ENCODE measurements around the gene ANKIB1.
"Not testable (repeated sequence)": the region's sequence is repeated elsewhere in the genome, so short reads cannot be mapped to it uniquely, and the experiment has no call there.

Gene ANKIB1

DNA sequence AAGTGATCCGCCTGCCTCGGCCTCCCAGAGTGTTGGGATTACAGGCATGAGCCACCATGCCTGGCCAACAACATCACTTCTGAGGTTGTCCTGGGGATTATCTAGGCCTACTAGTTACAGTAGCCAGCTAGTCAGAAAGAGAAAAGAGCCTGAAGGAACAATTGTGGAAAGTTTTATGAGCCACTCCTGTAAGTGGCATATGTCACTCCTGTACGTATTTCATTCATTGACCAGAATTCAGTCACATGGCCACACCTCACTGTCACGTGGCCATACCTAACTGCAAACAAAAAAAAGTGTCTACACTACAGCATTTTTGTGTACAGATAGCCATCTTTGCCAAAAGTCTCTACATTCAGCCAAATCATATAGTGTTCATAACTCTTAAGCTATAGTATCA lies 85.7 kb downstream of the ANKIB1 start:
- no peak for DNase-seq

DNA sequence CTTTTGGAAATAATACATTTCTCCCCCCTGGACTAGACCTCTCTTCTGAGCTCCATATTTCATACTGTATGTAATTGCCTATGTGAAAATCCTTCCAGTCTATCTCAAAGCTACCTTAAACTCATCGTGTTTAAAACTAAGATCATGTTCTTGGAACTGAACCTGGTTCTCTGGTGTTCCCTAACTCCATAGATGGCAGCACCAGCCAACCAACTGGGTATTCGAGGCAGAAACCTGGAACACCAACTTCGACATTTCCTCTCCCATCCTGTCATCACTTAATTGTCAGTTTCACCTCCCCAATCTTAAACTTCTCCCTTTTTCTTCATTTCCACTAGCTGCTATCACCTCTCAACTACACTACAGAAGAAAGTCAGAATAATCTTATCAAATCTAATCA lies 87.0 kb downstream of the ANKIB1 start:
- no peak for DNase-seq

DNA sequence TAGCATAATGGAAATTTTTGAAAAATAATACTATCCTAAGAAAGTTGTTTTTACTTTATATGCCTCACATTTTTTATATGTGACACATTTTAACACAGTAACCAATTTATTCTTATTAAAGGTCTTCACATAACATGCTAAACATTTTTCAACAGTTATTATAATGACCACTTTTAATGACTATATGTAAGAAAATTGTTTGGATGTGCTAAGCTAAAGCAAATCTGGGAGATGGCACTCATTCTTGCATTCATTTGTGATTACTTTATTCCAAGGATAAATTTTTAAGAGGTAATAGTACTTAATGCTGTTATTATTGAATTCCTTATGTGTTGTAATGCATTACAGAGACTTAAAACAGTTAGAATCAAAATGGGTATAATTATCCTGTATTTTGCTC lies 88.1 kb downstream of the ANKIB1 start:
- no peak for DNase-seq

DNA sequence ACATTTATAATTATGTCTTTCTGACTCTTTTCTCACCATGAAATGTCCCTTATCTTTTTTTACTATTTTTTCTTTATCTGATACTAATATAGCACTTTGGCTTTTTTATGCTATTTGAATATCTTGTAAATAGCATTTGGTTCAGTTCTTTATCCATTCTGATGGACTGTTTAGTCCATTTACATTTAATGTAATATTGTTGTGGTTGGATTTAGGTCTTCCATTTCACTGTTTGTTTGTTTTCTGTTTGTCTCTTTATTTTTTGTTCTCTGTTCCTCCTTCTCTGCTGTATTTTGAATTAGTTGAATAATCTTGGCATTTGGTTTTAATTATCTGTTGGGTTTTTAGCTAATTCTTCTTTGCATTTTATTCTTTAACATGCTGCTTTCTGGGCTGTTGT lies 89.8 kb downstream of the ANKIB1 start:
- no peak for DNase-seq

DNA sequence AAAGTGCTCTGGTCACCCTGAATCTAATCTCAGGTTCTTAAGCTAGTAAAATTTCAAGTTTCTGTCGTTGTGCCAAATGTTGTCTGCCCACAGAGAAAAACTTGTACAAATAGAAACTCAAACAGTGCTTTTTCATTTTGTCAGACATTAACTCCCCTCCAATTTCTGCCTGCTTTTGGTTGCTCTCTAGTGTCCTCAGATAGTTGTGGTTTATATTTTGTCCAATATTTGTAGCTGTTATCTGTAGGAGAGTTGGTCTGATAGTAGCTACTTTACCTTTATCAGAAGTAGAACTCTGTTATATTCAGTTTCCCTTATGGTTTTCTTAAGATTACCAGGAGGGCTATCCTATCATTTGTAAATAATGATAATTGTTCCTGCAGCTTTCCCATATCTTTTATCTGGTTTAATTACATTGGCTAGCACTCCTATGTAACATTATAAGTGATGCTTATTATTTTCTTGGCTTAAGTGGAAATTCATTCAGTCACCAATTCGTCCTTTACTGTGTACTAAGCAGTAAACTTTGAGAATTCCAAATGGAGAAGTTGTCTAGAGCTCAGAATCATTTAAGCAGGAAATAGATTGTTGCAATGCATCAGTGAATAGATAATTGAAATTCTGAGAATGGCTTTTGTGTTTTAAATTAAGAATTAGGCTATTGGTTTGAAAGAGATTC lies 91.0 kb downstream of the ANKIB1 start:
- DNase-seq, result no peak

DNA sequence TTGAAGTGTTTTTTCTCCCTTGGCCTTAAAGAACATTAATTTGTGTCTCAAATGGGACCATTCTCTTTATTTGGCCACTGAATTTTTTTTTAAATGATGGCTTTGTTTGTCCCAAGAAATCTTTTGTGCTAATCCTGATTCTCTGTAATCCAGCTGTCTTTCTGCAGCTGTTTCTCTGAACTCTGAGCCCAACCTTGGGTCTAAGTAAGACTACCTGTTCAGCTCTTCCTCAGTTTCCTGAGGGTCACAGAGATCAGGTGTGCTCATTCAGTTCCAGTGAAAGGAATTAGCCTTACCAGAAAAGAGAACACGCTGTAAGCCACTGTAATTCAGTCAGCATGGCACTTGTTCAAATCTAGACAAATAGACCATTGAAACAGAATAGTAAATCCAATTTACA lies 94.2 kb downstream of the ANKIB1 start:
- DNase-seq, result no peak

DNA sequence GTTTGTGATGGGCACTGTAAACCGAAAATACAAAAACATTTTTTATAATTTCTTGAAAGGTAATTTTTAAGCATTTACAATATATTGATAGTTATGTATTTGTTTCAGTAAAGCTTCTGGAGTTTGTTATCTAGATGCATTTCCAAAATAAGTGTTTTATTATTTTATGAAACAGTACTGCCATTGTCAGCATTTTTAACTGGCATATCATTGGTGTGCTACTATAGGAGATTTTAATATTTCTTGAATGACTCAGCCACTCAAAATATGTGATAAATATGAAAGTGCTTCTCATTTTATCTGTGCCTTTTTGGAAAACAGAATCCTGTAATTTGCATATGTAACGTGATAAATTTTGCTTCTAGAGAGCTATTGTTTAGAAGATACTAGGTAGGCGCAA lies 97.9 kb downstream of the ANKIB1 start:
- DNase-seq, result no peak

DNA sequence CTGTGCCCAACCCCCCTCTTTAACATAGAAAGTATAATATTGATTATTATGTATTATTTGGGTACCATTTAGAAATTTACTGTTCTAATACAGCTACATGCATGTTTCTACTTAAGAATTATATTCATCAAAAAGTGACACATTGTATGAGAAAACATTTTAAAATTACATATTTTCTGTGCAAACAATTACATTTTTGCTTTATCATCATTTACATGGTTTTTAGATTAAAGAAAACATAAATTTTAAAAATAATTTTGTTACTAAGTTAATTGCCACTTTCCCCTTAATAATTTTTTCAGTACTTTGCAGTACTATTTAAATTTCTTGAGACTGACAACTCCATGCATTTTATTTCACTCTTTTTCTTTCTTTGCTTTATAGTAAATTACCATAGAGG lies 106.2 kb downstream of the ANKIB1 start:
- no peak for DNase-seq

DNA sequence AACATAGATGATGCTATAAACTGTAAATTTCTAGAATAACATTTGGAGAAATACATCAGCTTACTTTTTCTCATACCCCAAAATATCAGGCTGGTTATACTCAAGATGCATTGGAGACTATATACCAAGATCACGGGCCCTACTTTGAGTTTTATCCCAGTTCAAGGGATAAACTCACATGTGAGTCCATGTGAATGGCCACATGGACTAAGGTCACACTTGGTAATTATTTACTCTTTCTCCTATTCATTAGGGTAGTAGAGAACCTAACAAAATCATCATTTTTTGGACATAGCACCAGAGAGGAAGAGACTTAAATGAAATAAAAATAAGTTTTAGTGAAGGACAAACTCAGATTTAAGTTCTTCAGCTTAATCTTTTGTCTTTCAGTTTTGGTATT lies 108.4 kb downstream of the ANKIB1 start:
- no peak for DNase-seq

DNA sequence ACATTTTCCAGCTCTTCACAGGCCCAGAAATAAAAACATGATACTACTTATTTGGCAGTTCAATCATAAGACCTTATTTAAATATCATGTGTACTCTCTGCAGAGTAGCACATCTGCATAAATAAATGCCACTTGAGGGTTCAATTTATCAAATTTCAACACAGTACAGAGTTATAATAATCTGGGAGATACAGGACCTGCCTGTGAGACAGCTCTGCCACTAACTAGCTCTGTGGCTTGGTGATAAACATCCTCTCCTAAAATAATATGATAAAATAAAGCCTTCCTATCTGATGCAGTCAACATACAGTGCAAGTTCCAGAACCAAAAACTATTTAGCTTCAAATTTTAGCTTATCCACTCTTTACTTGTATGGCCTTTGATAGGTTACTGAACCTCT lies 110.6 kb downstream of the ANKIB1 start:
- no peak for DNase-seq

DNA sequence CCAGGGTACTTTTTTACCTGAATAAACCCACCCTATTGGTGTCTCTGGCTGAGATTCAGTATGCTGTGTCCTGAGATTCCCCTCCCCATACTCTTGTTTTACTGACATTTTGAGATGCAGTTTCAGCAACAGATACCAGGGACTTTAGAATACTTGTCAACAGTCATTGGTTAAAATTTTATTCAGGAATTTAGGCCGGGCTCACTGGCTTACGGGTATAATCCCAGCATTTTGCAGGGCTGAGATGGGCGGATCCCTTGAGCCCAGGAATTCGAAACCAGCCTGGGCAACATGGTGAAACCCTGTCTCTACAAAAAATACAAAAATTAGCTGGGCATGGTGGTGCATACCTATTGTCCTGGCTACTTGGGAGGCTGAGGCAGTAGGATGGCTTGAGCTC lies 111.5 kb downstream of the ANKIB1 start:
- no peak for DNase-seq

DNA sequence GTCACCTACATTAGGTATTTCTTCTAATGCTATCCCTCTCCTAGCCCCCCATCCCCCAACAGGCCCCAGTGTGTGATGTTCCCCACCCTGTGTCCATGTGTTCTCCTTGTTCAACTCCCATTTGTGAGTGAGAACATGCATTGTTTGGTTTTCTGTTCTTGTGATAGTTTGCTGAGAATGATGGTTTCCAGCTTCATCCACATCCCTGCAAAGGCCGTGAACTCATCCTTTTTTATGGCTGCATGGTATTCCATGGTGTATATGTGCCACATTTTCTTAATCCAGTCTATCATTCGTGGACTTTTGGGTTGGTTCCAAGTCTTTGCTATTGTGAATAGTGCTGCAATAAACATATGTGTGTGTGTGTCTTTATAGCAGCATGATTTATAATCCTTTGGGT lies 113.4 kb downstream of the ANKIB1 start:
- DNase-seq, result not testable (repeated sequence)

DNA sequence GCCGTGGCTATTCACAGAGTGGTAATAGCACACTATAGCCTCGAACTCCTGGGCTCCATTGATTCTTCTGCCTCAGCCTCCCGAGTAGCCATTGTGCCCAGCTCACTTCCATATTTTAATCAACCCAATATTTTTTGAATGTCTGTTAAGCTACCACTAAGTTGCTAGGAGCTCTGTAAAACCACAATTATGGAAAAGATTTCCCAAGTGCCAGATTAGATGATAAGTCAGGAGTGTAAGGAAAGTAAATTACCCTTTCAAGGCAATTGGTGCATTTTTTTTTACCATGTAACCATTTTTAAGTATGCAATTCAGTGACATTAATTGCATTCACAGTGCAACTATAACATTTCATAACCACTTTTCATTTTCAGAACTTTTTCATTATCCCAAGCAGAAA lies 114.0 kb downstream of the ANKIB1 start:
- no peak for DNase-seq

DNA sequence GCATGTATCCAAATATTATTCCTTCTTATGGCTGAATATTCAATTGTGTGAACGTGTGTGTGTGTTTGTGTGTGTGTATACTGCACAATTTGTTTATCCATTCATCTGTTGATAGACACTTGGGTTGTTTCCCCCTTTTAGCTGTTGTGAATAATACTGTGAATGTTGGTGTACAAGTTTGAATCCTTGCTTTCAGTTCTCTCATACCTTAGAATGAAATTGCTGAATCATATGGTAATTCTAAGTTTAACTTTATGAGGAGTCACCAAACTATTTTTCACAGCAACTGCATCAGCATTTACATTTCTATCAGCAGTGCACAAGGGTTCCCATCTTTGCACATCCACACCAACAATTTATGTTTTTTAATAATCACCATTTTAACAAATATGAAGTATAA lies 114.6 kb downstream of the ANKIB1 start:
- no peak for DNase-seq

DNA sequence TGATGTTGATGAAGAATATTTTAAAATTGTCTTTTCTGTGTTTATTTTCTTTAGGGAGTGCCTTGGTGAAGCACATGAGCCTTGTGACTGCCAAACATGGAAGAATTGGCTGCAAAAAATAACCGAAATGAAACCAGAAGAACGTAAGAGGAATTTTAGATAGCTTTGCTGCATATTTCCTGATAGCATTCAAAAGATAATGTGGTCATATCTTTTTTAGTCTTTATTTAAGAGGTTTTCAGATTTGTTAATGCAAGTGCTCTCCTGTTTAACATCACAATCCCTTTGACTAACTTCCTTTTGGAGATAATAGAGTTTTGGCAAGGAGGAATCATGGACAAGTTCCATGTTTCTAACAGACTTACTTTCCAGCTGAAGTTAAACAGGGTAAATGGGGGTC lies 116.4 kb downstream of the ANKIB1 start:
- DNase-seq, result no peak

DNA sequence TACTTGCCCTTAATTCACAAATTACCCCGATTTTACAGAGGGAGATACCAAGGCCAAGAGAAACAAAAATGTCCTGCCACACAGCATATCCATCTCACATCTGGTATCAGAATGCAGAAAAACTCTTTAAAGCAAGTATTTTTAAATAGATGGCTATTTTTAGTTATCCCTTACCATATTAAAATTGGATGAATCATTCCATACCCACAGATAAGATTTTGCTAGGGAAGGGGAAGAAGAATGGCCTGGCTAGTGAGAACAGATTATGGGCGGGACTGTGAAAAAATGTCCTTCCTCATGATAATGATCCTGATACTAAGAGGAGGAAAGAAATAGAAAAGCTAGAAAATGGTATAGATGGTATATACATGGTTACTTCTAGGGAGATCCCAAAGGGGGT lies 121.0 kb downstream of the ANKIB1 start:
- DNase-seq, result no peak

DNA sequence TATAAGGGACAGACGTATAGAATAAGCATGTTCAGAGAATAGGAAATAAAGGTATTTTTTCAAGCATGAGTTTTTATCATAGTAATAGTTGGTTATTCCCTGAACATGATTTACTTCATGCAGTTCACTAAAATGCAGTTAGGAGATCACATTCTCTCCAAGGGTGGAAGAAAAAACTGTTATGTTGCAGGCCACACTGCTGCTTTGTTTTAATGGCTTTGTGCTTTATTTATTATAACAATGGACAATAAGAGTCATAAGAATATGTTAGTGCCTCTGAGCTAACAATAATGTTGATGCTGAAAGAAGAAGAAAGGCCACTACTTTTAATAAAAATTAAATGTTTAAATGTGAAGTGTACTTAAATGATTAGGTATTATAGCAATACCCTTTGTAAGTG lies 123.0 kb downstream of the ANKIB1 start:
- no peak for DNase-seq

DNA sequence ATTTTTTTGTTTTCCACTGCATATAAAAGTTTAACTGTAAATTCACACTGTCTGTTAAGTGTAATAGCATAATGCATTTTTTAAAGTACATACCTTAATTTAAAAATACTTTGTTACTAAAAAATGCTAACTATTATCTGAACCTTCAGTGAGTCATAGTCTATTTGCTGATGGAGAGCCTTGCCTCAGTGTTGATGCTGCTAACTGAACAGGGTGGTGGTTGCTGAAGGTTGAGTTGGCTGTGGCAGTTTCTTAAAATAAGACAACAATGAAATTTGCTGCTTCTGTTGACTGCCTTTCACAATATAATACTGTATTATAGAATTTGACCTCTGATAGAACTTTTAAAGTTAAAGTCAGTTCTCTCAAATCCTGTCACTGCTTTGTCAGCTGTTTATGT lies 129.2 kb downstream of the ANKIB1 start:
- DNase-seq, result no peak

DNA sequence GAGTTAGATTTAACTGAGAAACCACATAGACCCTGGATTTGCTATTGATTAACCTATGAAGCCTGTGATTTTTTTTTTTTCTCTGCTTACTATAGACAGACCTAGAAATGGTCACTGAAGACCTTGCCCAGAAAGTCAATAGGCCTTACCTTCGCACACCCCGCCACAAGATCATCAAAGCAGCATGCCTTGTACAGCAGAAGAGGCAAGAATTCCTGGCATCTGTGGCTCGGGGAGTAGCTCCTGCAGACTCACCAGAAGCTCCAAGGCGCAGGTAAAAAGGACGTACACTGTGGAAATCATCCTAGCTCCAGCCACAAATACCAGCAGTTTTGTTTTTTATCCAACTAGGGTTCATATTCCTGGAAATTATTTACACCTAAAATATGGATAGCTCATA lies 145.3 kb downstream of the ANKIB1 start:
- DNase-seq, result no peak

DNA sequence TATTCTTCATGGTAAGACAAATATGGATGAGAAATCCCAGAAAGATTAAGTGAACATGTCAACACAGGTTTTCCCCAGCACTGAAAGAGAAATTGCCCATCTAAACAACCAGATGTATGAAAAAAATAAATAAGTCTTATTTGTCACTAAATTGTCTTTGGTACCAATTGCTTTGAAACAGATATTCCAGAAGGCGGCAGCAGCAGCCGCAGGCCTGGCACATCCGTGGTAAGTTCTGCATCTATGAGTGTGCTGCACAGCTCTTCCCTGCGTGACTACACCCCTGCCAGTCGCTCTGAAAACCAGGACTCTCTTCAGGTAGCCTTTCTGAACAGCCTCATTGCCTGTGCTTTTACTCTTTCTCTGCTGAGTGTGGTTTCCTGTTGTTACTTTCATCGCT lies 151.8 kb downstream of the ANKIB1 start:
- DNase-seq, result no peak

DNA sequence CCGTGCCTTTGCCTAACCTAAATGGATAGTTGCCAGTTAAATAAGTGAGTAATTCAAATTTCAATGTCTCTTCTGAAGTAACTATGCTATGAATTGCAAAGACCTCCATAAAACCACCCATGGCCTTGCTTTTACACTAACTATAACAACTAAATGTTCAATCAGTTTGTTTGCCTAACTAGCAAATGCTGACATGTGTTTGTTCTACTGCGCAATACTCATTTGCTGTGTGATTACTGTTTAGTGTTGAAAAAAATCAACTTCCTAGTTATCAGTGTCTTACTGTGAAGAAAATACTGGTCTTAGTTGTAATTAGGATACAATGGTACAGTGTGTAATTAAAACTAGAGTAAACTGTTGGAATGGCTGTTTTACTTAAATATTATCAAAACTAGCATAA lies 154.2 kb downstream of the ANKIB1 start:
- DNase-seq, result no peak

DNA sequence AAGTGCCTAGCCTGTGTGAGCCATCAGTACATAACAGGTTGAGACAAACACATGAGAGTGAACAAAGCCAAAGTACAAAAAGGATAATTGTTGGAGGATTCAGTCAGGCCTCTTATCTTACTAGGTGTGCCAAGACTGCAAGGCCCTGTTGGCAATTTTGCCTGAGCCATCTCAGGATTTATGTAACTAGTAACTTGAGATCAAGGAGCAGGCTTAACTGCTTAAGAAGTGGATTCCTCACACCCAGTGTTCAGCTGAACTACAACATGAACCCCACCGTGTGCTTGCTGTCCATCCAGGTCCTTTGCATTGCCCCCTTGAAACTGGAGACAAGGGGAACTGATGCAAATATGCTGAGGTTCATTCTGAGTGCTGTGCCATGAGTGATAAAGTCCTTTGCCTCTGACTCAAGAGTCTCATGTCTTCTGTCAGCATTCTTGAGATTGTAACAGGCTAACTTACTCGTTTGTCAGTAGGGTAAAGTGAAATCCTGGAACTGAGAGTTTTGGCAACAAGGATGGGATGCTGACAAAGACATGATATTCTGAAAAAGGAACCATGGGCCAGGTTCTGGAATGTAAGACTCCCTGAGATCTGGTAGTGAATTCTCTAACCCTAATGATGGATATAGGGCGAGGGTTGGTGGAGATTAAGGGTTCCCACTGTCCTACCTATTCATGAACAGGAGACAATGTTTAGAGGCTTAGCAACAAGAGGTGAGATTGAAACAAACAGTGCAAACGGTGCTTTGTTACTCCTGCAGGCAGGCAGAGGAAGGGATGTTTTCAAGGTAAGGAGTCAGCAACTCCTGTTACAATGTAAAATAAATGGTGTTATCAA lies 157.4 kb downstream of the ANKIB1 start:
- DNase-seq, result no peak

DNA sequence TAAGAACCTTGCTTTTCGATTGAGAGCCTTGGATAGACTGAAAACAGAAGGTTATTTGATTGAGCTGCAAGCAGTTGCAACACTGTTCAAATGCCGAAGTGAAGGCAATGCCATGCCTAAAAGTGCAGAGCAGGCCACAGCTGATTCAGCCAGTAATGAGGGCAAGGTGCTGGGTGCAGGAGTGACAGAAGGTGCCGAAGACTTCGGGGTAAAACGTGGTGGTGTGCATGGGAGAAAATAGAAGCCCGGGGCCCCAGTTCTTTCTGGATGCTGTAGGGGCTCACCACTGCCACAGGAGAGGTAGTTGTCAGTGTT lies 157.9 kb downstream of the ANKIB1 start:
- DNase-seq, result no peak

DNA sequence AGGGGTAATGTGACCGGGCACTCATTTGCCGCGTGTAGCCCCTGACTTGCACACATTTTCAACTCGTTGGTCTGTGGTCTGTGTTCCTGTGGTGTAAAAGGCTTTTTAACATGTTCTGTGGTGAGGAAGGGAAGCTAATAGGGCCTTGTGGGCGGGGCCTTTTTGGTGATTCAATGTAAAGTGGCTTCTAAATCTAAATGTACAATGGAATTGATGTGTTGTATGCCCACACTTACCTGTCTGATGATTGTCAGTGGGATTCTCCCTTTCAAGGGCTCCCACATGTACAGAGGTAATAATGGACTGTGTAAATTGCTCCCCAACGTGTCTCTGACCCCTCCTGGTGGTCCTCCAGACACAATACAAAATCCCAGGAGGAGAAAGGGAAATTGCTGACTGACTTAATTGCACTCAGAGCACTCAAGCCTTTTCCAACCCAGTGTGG lies 158.4 kb downstream of the ANKIB1 start:
- no peak for DNase-seq

DNA sequence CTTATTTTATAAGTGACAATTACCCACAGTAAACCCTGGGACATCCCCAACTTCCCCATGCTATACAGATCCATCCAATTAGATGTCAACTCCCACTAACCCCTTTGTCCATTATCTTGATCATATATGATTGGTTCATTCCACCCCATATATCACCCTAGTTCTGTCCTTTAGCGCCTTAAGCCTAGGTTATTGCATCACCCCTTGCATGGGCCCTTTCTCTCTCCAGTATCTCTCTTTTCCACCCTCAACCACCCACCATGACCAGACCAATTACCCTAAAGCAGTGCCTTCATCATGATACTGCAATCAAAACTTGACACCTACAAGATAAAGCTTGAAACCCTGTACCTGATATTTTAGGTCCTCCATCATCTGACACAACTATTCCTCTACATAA lies 163.6 kb downstream of the ANKIB1 start:
- no peak for DNase-seq
